Lung (tissue), 12 donors: ENCODE results near the gene TEX261. TPM values are rescaled to one million over a fixed set of nuclear protein-coding genes. Genes with fewer than 3 reads are reported as not detected.
A peak's percentile ranks its signal among the peaks of the same experiment; 100 is the strongest.

Experiments
- ATAC-seq: fragments of 200-7000 bp; cut with Tn5 transposase; one replicate; pipeline ENCODE4 v1.9.1; 2020; ENCODE audit warnings: moderate number of reproducible peaks; ENCODE audit not compliant: insufficient read depth, low FRiP score
- DNase-seq, 3 donors: peaks; one replicate each; pipeline ENCODE4 v3.0.0-alpha.2; 2013 to 2017
- H3K27ac ChIP-seq, 2 donors: one replicate each; pipeline ENCODE4 v1.5.1; 2013; ENCODE audit warnings: mild to moderate bottlenecking in 2 of 2, moderate library complexity in 2 of 2, control low read depth in 1 of 2, inconsistent platforms in 1 of 2, low read depth in 1 of 2, low read length in 1 of 2
- H3K27me3 ChIP-seq, 3 donors: one replicate each; pipeline ENCODE4 v1.5.1; 2013; ENCODE audit warnings: low read length in 2 of 3; ENCODE audit not compliant: control insufficient read depth in 3 of 3, insufficient read depth in 3 of 3
- H3K36me3 ChIP-seq, 4 donors: one replicate each; pipeline ENCODE4 v1.5.1; 2013; ENCODE audit warnings: low read length in 4 of 4, mild to moderate bottlenecking in 1 of 4, moderate library complexity in 1 of 4; ENCODE audit not compliant: control insufficient read depth in 4 of 4, insufficient read depth in 4 of 4
- H3K4me1 ChIP-seq, 5 donors: one replicate each; pipeline ENCODE4 v1.5.1; 2013; ENCODE audit warnings: low read length in 5 of 5, mild to moderate bottlenecking in 2 of 5, moderate library complexity in 1 of 5; ENCODE audit not compliant: control insufficient read depth in 5 of 5, insufficient read depth in 5 of 5
- H3K4me3 ChIP-seq: one replicate; pipeline ENCODE4 v1.5.1; 2013; ENCODE audit warnings: mild to moderate bottlenecking, control low read depth, moderate library complexity
- H3K9ac ChIP-seq, 2 donors: one replicate each; pipeline ENCODE4 v1.5.1; 2013; ENCODE audit warnings: low read length in 2 of 2, control low read depth in 1 of 2; ENCODE audit not compliant: insufficient read depth in 1 of 2
- H3K9me3 ChIP-seq, 4 donors: one replicate each; pipeline ENCODE4 v1.5.1; 2013; ENCODE audit warnings: low read length in 3 of 4, mild to moderate bottlenecking in 1 of 4, moderate library complexity in 1 of 4; ENCODE audit not compliant: control insufficient read depth in 4 of 4, insufficient read depth in 3 of 4
- WGBS, 2 donors: extraction: QIAGEN DNeasy Blood & Tissue Kit; methylation state at CpG; one replicate each; pipeline ENCODE4 v1.1.7; 2013; 5-methylcytosine and 5-hydroxymethylcytosine counted together
- polyA plus RNA-seq, 2 donors: library from polyadenylated mRNA; stranded (reverse); fragments of 200-250 nt; gene quantifications; one replicate each; pipeline ENCODE4 v1.2.1, GENCODE V29; 2013
- total RNA-seq, 2 donors: library from RNA; depleted of rRNA in 1 of 2; stranded (reverse); fragments of >200 nt in 1 of 2; gene quantifications; one replicate each; pipeline ENCODE4 v1.2.1, GENCODE V29; 2014 to 2021
- TF ChIP-seq, protein P1 (sequence below): IDR thresholded peaks from 2 replicates; pipeline ENCODE4 v1.5.1; 2012; ENCODE audit warnings: mild to moderate bottlenecking; ENCODE audit errors: control extremely low read depth, extremely low read depth
- donor health status: control.
- donor health status: control.
- donor health status: Bipolar disorder and iron deficiency.
- donor health status: healthy.
- donor health status: DM: yes; HTN: yes; CAD: no.

The TEX261 gene
- total and polyA plus RNA-seq, 4 donors: 23.0 to 55.8 (median 34.4) TPM

DNA sequence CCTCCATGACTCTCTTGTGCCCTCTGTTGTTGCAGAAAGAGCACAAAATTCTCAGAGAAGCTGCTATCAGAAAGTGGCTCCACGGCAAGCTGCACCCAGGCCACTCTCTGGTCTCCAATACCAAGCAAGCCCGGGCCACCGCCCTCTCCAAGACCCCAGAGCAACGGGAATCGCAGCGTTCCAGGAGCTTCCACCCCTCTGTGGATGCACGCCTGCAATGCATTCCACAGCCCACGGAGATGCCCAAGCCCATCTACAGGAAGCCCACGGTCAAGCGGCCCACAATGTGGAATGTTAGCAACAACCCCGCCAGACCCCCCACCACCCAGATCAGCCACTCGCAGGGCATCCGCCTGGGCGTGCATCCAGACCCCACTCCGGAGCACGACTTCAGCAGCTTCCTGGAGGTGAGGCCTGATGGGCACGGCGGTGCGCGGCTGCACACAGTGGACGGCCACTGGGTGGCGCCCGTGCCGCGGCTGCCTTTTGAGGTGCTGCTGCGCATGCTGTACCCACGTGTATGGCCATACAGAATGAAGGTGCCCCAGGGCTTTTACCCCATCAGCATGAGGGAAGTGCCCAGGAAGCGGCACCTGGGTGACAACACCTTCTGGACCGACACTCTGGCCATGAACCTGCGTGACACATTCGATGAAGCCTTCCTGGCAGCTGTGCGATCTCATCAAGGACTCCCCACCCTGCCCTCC is 9.9 kb downstream of the TEX261 start:
- H3K4me1 ChIP-seq: peaks cover 0 to 5% (median 0%) of the 10 kb centered on the region in 5 donors
- H3K4me3 ChIP-seq: no peak overlapping the region
- peak; percentile 16 to 57 (median 39) for DNase-seq
- 25 to 32% methylated on average over 32 of the region's 32 CpGs for WGBS, 2 donors
- TF ChIP-seq, protein P1, sequence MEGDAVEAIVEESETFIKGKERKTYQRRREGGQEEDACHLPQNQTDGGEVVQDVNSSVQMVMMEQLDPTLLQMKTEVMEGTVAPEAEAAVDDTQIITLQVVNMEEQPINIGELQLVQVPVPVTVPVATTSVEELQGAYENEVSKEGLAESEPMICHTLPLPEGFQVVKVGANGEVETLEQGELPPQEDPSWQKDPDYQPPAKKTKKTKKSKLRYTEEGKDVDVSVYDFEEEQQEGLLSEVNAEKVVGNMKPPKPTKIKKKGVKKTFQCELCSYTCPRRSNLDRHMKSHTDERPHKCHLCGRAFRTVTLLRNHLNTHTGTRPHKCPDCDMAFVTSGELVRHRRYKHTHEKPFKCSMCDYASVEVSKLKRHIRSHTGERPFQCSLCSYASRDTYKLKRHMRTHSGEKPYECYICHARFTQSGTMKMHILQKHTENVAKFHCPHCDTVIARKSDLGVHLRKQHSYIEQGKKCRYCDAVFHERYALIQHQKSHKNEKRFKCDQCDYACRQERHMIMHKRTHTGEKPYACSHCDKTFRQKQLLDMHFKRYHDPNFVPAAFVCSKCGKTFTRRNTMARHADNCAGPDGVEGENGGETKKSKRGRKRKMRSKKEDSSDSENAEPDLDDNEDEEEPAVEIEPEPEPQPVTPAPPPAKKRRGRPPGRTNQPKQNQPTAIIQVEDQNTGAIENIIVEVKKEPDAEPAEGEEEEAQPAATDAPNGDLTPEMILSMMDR: peak; percentile 70
- H3K36me3 ChIP-seq: peaks cover 6 to 34% (median 26%) of the 10 kb centered on the region in 4 donors
- no peak overlapping the region for H3K27ac ChIP-seq
- peak; percentile 85 for ATAC-seq
- no peaks in the 10 kb centered on the region for H3K27me3 ChIP-seq
- no peak overlapping the region for H3K9ac ChIP-seq
- H3K9me3 ChIP-seq: peaks cover 0 to 1% (median 0%) of the 10 kb centered on the region in 4 donors

DNA sequence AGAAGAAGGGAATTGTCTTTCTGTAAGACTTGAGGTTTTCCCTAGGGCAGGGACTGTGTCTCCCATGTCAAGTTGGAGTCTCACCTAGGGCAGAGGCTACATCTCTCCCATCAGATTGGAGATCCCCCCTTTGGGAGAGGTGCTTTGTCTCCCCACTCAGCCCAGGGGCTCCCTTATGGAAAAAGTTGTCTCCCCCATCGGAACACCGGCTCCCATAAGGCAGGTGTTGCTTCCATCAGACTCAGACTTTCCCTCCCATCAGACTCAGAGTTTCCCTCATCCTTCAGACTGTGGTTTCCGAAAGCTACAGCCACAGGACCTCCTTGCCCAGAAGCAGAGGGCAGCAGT is 10.5 kb downstream of the TEX261 start:
- TF ChIP-seq, protein P1: no peak
- DNase-seq: no peak
- 68 to 87% methylated on average over 3 of the region's 3 CpGs for WGBS, 2 donors

DNA sequence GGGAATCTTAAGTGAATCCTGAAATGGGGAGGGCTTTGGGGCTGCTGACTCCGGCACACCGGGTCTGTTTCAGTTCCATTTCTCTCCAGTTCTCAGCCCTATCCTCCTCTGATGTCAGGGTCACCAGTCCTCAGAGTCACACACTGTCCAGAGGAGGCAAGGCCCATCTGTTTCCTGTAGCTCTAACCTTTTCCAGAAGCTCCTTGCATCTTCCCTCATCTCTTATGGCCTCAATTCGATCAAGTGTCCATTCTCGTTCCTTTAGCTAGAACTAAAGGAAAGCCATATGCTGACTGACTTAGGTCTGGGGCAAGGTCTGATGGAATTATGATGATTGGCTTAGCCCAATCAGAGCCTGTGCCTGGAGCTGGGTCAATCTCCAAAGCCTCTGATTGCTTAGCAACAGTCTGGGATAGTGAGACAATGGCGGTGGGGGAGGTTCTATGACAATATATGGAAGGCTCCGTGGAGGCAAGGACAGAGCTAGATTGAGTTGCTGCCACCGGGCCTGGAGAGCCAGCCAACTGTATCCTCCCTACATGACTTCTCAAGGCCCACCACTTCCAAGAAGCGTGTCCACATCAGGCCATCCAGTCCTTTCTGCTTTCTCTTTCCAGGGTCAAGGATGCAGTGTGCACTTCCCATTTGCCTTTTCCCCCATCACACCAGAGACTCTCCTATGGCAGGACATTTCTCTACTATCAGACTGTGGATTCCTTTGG is 11.0 kb downstream of the TEX261 start:
- WGBS, 2 donors: 92 to 93% methylated on average over 8 of the region's 8 CpGs
- ATAC-seq: no peak
- DNase-seq: no peak
- Histone ChIP-seq H3K9me3 (peaks cover 0 to 1% (median 0%) of the 10 kb centered on the region in 4 donors), H3K4me3 (no peak overlapping the region), H3K27ac (no peak overlapping the region), H3K4me1 (peaks cover 0 to 7% (median 0%) of the 10 kb centered on the region in 5 donors), H3K36me3 (peaks cover 0 to 27% (median 18%) of the 10 kb centered on the region in 4 donors), H3K9ac (no peak overlapping the region), H3K27me3 (no peaks in the 10 kb centered on the region)
- TF ChIP-seq, protein P1: no peak

More for the DNA sequence above, 10.5 kb downstream of the TEX261 start:
- ATAC-seq: no peak
- no peak overlapping the region for H3K4me3 ChIP-seq
- H3K4me1 ChIP-seq: peaks cover 0 to 5% (median 0%) of the 10 kb centered on the region in 5 donors
- no peaks in the 10 kb centered on the region for H3K27me3 ChIP-seq
- H3K36me3 ChIP-seq: peaks cover 3 to 33% (median 22%) of the 10 kb centered on the region in 4 donors
- H3K27ac ChIP-seq: no peak overlapping the region
- peaks cover 0 to 1% (median 0%) of the 10 kb centered on the region in 4 donors for H3K9me3 ChIP-seq
- no peak overlapping the region for H3K9ac ChIP-seq
